NCI-H1417 treated with DMSO at 0.1 percent for 48 hours (cell line): ENCODE results near the gene JARID2.
"Not testable (repeated sequence)": the region's sequence is repeated elsewhere in the genome, so short reads cannot be mapped to it uniquely, and the experiment has no call there.

Source experiments
- DNase-seq: peaks from one replicate; lab custom pipeline; 2025; lab: John Stamatoyannopoulos, UW

JARID2 gene

GRCh38 chr6:15522856-15523529, 277.1 kb downstream of the JARID2 start:
- no peak for DNase-seq

GRCh38 chr6:15523679-15524630, 278.1 kb downstream of the JARID2 start:
- no peak for DNase-seq

DNA sequence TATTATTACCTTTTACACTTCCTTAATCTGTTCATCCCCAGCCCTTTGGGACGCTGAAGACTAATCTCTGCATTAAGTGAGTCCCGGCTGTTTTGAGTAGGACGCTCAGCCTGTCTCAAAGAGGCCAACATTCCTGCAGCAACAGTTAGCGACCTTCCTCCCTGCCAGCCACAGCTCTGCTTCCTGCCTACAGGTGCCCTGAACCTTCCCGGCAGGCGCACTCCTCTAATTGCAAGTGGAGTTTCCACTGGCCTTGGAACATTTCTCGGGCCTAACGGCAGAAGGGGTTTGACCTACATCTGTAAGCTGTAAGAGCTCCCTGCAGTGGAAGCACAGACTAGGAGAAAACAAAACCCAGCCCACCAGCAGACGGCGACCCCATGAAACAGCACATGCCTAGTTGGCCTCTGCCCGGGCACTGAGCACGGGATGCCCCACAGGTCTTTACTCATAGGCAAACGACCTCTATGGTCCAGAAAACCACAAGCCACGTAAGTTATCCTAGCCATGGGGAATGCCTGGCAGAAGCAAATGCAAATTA, 279.1 kb downstream of the JARID2 start:
- no peak for DNase-seq

DNA sequence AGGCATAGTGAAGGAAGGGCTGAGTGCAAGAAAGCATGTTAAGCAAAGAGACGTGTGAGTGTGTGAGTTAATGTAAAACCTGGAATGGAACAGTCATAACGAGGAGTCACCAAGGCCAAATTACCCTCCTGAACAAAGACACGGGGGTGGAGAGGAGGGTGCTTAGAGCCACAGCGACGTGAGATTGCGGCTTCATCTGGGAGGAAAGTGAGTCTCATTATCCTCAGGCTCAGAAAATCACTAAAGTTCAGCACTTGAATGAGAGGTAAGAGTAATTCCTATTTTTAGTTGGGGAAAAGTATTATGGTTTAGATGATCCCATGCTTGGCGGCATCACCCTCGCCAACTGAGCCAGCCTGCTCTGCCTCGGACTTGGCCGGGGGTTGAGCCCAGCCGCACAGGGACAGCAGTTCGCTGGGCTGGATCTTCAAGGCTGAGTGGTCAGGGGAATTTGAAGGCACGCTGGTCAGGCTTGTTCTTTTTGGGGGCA, 280.4 kb downstream of the JARID2 start:
- no peak for DNase-seq

- DNase-seq: no peak
Observed at GRCh38 chr6:15527838-15528617, 282.2 kb downstream of the JARID2 start.

- DNase-seq: no peak
Observed at GRCh38 chr6:15528870-15529269, 283.0 kb downstream of the JARID2 start.

GRCh38 chr6:15530411-15530810, 284.5 kb downstream of the JARID2 start:
- DNase-seq: no peak

GRCh38 chr6:15531973-15532372, 286.1 kb downstream of the JARID2 start:
- DNase-seq: no peak

DNA sequence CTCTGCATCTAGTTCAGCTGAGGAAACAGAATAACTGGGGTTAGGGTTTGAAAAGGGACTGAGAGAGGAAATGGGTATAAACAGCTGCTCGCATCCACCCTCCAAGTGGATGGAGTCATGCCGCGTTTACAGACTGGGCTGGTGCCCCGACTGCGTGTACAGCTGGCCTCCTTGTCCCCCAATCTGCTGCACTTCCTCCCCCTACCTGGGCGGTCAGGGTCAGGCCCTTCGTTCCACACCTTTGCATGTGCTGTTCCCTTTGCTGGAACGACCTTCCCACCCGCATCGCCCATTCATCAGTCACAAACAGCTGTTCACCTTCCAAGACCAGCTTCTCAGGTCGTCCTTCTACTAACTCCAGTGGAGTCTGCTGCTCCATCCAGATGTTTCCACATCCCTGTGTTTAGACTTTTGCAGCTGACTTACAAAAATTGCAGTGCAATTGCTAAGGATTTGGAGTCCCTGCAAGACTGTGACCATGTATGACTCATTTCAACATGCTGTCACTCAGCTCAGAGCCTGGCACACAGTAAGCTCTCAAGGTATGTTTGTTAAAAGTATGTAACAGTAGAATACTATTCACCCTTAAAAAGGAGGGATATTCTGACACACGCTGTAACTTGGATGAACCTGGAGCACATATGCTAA, 287.6 kb downstream of the JARID2 start:
- no peak for DNase-seq

GRCh38 chr6:15534974-15535373, 289.1 kb downstream of the JARID2 start:
- DNase-seq: no peak

DNA sequence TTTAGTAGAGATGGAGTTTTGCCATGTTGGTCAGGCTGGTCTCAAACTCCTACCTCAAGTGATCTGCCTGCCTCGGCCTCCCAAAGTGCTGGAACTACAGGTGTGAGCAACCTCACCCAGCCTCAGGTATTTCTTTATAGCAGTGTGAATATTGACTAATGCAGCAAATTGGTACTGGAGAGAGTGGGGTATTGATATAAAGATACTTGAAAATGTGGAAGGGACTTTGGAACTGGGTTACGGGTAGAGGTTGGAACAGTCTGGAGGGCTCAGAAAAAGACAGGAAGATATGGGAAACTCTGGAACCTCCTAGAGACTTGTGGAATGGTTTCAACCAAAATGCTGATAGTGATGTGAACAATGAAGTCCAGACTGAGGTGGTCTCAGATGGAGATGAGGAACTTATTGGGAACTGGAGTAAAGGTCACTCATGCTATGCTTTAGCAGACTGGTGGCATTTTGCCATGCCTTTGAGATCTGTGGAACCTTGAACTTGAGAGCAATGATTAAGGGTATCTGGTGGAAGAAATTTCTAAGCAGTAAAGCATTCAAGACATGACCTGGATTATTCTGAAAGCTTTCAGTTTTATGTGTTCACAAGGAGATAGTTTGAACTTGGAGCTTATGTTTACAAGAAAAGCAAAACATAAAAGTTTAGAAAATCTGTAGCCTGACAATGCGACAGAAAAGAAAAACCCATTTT, 289.8 kb downstream of the JARID2 start:
- no peak for DNase-seq

DNA sequence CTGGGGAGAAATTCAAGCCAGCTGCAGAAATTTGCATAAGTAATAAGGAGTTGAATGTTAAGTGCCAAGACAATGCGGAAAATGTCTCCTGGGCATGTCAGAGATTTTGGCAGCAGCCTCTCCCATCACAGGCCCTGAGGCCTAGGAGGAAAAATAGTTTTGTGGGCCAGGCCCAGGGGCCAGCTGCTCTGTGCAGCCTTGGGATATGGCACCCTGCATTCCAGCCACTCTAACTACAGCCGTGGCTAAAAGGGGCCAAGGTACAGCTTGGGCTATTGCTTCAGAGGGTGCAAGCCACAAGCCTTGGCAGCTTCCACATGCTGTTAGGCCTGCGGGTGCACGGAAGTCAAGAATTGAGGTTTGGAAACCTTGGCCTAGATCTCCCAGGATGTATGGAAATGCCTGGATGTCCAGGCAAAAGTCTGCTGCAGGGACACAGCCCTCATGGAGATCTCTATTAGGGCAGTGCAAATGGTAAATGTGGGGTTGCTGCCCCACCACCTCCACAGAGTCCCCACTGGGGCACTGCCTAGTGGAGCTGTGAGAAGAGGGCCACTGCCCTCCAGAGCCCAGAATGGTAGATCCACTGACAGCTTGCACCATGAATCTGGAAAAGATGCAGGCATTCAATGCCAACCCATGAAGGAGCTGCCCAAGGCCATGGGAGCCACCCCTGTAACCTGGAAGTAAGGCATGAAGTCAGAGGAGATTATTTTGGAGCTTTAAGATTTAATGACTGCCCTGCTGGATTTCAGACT, 290.5 kb downstream of the JARID2 start:
- DNase-seq: no peak

GRCh38 chr6:15538106-15538505, 292.2 kb downstream of the JARID2 start:
- DNase-seq: no peak

DNA sequence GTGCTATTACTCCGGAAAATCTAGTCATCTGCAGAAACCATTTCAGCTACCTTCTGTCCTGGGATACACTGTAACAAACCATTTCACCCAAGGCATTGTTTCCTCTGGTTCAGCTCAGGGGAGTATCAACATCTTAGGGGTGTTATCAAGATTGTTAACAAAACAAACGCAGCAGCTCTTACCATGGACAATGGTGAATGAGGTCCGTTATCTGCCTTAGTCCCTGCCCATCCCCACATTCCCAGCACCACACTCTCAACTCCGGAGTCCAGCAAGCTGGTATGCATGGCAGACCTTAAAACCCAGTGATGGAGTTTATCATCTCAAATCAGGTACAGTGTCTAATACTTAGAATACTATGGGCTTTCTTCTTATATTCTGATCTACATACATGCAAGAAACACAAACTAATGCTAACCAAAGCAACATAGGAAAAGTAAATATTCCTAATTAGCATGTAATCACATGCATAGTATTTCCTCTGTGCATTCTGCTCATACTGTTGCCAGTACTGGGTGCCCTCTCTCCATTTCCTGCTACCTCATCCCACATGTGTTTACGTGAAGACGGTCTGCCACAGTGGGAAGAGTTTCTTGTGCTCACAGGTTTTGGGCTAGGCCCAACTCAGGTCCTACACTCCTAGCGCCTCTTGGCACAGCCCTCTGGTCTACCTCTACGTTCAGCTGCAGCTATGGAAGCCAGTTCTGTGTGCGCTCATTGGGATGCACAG, 293.1 kb downstream of the JARID2 start:
- DNase-seq: no peak

DNA sequence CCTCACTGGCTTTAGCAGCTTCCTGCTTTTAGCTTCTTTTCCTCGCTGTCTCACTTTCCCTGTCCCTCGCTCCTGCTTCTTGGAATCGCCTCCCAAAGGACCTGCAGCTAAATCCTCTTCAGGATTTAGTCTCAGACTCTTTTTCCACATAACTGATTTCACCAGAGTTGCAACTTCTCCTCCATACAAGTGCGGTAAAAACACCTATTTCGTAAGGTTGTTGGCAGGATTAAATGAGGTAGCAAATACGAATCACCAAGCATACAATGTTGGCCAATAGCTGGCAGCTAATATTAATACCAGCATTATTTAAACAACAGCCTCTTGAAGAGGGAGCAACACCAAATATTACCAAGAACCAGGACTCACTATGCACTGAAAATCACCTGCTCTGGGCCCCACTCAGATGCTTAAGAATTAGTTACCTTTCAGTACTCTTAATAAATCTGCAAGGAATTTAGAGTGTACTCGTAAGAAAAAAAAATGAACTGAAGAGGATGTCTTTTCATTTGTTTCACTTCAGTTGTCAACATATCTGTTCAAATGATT, 293.9 kb downstream of the JARID2 start:
- no peak for DNase-seq

GRCh38 chr6:15543332-15543917, 297.6 kb downstream of the JARID2 start:
- DNase-seq: not testable (repeated sequence)

GRCh38 chr6:15544321-15544900, 298.5 kb downstream of the JARID2 start:
- DNase-seq: no peak

DNA sequence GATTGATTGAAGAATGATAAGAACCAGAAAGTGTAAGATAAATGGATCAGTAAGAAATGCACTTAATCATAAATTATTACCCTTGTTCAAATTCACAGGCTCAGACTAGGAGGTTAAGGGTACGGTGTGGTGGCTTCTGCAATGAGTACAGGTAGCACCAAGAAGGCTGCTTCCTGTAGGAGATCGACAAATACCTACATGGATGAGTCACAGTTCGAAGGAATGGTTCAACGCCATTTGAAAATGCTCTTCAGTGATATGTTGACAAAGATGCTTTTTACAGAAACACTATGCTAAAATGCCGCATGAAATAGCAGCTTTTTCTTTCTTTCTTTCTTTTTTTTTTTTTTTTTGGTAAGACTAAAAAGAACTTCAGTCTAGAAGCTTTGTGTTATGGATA, 300.7 kb downstream of the JARID2 start:
- no peak for DNase-seq
